Hepatocyte (in vitro differentiated cells): ENCODE measurements around the gene CGB1. TPM values are rescaled to one million over a fixed set of nuclear protein-coding genes. Genes with fewer than 3 reads are reported as not detected.

Experiments used
- DNase-seq: peaks from one replicate; pipeline ENCODE4 v3.0.0-alpha.2; 2016; ENCODE audit warnings: low spot score
- H2AFZ ChIP-seq: fragments of 200-600 bp; sonication (generic); 2 replicates; pipeline ENCODE4 v1.6.0; 2016; ENCODE audit warnings: antibody characterized with exemption, mild to moderate bottlenecking
- H3K27ac ChIP-seq: fragments of 200-600 bp; sonication (generic); 2 replicates; pipeline ENCODE4 v1.5.1; 2016; ENCODE audit warnings: mild to moderate bottlenecking
- H3K27me3 ChIP-seq: fragments of 200-600 bp; sonication (generic); 2 replicates; pipeline ENCODE4 v1.6.1; 2016
- H3K36me3 ChIP-seq: fragments of 200-600 bp; sonication (generic); replicated peaks from 2 replicates; pipeline ENCODE4 v1.5.1; 2016; ENCODE audit warnings: low read depth; ENCODE audit not compliant: insufficient read depth
- H3K4me1 ChIP-seq: fragments of 200-600 bp; sonication (generic); 2 replicates; pipeline ENCODE4 v1.5.1; 2016; ENCODE audit warnings: mild to moderate bottlenecking, moderate library complexity; ENCODE audit not compliant: insufficient read depth
- H3K4me2 ChIP-seq: fragments of 200-600 bp; sonication (generic); 2 replicates; pipeline ENCODE4 v1.6.0; 2016
- H3K4me3 ChIP-seq: fragments of 200-600 bp; sonication (generic); 2 replicates; pipeline ENCODE4 v1.5.1; 2016; ENCODE audit warnings: mild to moderate bottlenecking
- H3K79me2 ChIP-seq: fragments of 200-600 bp; sonication (generic); 2 replicates; pipeline ENCODE4 v1.6.0; 2017; ENCODE audit warnings: mild to moderate bottlenecking
- H3K9me2 ChIP-seq: fragments of 200-600 bp; sonication (generic); replicated peaks from 2 replicates; pipeline ENCODE4 v1.6.0; 2017; ENCODE audit warnings: mild to moderate bottlenecking; ENCODE audit not compliant: insufficient read depth
- H3K9me3 ChIP-seq: fragments of 200-600 bp; sonication (generic); 2 replicates; pipeline ENCODE4 v1.5.1; 2016; ENCODE audit warnings: low read depth, mild to moderate bottlenecking
- H4K20me1 ChIP-seq: fragments of 200-600 bp; sonication (generic); 2 replicates; pipeline ENCODE4 v1.6.0; 2016; ENCODE audit warnings: mild to moderate bottlenecking; ENCODE audit not compliant: insufficient read depth, poor library complexity, severe bottlenecking
- CTCF ChIP-seq: fragments of 200-600 bp; sonication (generic); IDR thresholded peaks from 2 replicates; pipeline ENCODE4 v1.5.1; 2016; ENCODE audit warnings: antibody characterized with exemption, mild to moderate bottlenecking; ENCODE audit not compliant: poor library complexity
- EZH2 ChIP-seq: fragments of 200-600 bp; sonication (generic); IDR thresholded peaks from 2 replicates; pipeline ENCODE4 v1.6.1; 2016; ENCODE audit warnings: antibody characterized with exemption, mild to moderate bottlenecking, borderline replicate concordance
- EZH2phosphoT487 ChIP-seq: fragments of 200-600 bp; sonication (generic); IDR thresholded peaks from one replicate; pipeline ENCODE4 v1.6.1; 2018; ENCODE audit warnings: antibody characterized with exemption, mild to moderate bottlenecking, low read depth, moderate library complexity; ENCODE audit not compliant: unreplicated experiment, severe bottlenecking
- WGBS: methylation state at CpG from one replicate; pipeline ENCODE4 v1.1.6; 2016; ENCODE audit warnings: low lambda C conversion rate; ENCODE audit errors: missing lambda C conversion rate; 5-methylcytosine and 5-hydroxymethylcytosine counted together
- polyA plus RNA-seq: library from polyadenylated mRNA; unstranded; fragments of >200 nt; fragmentation: Nextera tagmentation; extraction: Ambion mirVana; gene quantifications from 2 replicates; pipeline ENCODE4 v1.2.1, GENCODE V29; 2016
- total RNA-seq: library from RNA; depleted of rRNA; stranded (reverse); fragments of >200 nt; gene quantifications from 2 replicates; pipeline ENCODE4 v1.2.3, GENCODE V29; 2014

The CGB1 gene
- total and polyA plus RNA-seq, 2 experiments from 2014 or later, result 0.52 TPM; not detected in 1

DNA sequence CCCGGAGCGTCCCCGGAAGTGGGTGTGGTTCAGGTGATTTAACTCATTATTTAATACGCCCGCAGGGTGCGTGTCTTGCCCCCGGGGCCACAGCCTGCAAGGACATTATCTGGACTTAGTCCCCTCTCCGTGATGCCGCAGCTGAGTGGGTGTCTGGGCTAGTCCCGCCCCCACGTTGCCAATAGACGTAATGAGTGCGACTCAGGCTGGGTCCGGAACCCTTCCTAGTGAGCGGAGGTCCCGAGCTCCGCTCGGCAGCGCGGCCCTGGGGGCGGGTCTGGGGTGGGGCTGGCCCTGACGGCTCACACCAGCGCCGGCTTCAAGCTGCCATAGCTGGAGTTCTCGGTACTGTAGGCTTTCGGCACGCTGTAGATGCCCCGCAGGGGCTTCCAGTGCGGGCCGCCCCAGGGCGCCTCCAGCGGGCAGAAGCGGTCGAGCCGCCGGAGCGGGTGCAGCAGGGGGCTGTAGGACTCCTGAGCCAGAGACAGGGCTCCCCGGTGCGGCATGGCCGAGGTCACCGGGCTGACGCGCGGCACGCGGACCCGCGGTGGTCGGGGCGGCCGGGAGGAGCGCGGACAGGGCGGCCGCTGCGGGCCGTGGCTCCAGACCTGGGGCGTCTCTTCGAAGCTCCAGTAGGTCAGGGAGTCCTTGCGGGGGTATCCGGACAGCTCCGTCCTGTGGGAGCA lies 18.9 kb downstream of the CGB1 start:
- WGBS, result 2% methylated on average over 59 of the region's 62 CpGs
- H2AFZ ChIP-seq, result peak overlapping the region; percentile 6
- H3K9me2 ChIP-seq, result no peaks in the 10 kb centered on the region
- no peaks in the 10 kb centered on the region for H4K20me1 ChIP-seq
- peak overlapping the region; percentile 91 for H3K4me2 ChIP-seq
- H3K4me1 ChIP-seq, result peaks cover 9% of the 10 kb centered on the region
- H3K36me3 ChIP-seq, result no peaks in the 10 kb centered on the region
- no peaks in the 10 kb centered on the region for H3K79me2 ChIP-seq
- no peak for TF ChIP-seq EZH2
- peak; percentile 52 for TF ChIP-seq CTCF
- no peak overlapping the region for H3K27ac ChIP-seq
- peak overlapping the region; percentile 36 for H3K4me3 ChIP-seq
- no peaks in the 10 kb centered on the region for H3K9me3 ChIP-seq
- H3K27me3 ChIP-seq, result peaks cover 27% of the 10 kb centered on the region
- DNase-seq, result peak; percentile 71

DNA sequence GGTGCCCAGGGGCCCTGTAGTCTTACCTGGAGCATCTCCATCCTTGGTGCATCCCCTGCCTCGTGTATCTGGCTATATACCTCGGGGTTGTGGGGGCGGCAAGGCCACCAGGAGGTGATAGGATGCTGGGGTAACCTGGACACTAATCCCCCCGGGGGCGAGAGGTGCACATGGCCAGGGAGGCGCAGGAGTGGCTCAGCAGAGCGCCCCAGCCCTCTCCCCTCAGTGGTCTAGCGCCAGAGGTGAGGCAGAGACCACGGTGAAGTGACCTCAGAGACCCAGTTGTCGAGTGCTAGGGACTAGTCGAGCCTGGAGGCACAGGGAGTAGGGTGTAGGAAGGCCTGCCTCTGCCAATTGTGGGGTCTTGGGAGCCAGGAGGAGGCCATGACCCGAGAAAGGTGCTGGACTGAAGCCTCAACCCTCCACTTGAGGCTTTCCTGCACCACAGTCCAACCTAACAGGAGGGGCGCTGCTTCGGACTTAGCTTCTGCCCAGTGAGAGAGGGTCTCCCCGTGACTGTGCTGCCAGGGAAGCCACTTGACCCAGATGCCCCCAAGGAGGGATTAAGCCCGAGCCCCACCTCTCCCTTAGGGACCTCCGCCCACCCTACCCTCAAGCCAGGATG lies 19.5 kb downstream of the CGB1 start, which contains the start of gene LHB:
Gene LHB (minus strand): TSS at position 51 of the 625 bp plus-strand sequence. CDS start 10 bp downstream, at position 41.
- H3K9me3 ChIP-seq, result no peaks in the 10 kb centered on the region
- peak within 1 kb of the TSS; percentile 91 for H3K4me2 ChIP-seq
- no peaks in the 10 kb centered on the region for H3K79me2 ChIP-seq
- peaks cover 27% of the 10 kb centered on the region for H3K27me3 ChIP-seq
- WGBS, result 77% methylated on average over 17 of the region's 17 CpGs
- H3K9me2 ChIP-seq, result no peaks in the 10 kb centered on the region
- peaks cover 9% of the 10 kb centered on the region for H3K4me1 ChIP-seq
- H3K36me3 ChIP-seq, result no peaks in the 10 kb centered on the region
- no peak for DNase-seq
- H4K20me1 ChIP-seq, result no peaks in the 10 kb centered on the region
- H3K4me3 ChIP-seq, result peak within 1 kb of the TSS; percentile 36
- peak within 1 kb of the TSS; percentile 6 for H2AFZ ChIP-seq
- H3K27ac ChIP-seq, result no peak within 1 kb of the TSS
- TF ChIP-seq EZH2, result no peak
- no peak for TF ChIP-seq CTCF
- TF ChIP-seq EZH2phosphoT487, result no peak

DNA sequence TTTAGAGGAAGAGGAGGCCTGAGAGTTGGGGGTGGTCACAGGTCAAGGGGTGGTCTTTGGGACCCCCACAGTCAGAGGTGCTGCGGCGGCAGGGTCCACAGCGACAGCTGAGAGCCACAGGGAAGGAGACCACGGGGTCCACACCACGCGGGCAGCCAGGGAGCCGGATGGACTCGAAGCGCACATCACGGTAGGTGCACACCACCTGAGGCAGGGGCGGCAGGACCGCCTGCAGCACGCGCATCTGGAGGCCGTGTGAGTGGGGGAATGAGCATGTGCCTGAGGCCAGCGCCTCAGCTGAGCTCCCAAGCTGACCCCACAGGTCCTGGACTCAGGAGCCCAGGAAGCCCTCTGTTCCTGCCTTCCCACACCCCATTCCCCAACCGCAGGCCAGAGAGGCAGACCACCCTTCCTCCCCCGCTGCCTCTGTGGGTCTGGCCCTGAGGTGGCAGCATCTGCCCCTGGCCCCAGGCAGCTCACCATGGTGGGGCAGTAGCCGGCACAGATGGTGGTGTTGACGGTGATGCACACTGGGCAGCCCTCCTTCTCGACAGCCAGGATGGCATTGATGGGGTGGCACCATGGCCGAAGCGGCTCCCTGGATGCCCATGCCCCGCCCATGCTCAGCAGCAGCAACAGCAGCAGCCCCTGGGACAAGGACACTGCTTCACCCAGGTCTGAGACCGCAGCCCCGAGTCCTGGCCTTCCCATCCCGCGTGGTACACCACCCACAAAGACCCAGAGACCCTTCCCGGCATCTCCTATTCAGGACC lies 20.4 kb downstream of the CGB1 start:
- H4K20me1 ChIP-seq, result no peaks in the 10 kb centered on the region
- 95% methylated on average over 24 of the region's 29 CpGs for WGBS
- no peaks in the 10 kb centered on the region for H3K36me3 ChIP-seq
- no peaks in the 10 kb centered on the region for H3K9me2 ChIP-seq
- H3K9me3 ChIP-seq, result no peaks in the 10 kb centered on the region
- H3K27ac ChIP-seq, result no peak overlapping the region
- TF ChIP-seq CTCF, result no peak
- no peak for TF ChIP-seq EZH2
- no peak for TF ChIP-seq EZH2phosphoT487
- H3K79me2 ChIP-seq, result no peaks in the 10 kb centered on the region
- H2AFZ ChIP-seq, result no peak overlapping the region
- DNase-seq, result no peak
- H3K4me2 ChIP-seq, result no peak overlapping the region
- peaks cover 9% of the 10 kb centered on the region for H3K4me1 ChIP-seq
- peaks cover 27% of the 10 kb centered on the region for H3K27me3 ChIP-seq
- no peak overlapping the region for H3K4me3 ChIP-seq
